OCI-LY1 (cell line): Measurements from ENCODE around the gene RASAL3.

Experiments
- CTCF ChIP-seq: fragments of 200-600 bp; sonication (generic), shearing (Covaris generic); IDR thresholded peaks from 2 replicates; pipeline ENCODE4 v1.5.1; 2017; ENCODE audit warnings: mild to moderate bottlenecking, antibody characterized with exemption, low read length, moderate library complexity, mixed read lengths
- EZH2 ChIP-seq: fragments of 200-600 bp; sonication (generic), shearing (Covaris generic); IDR thresholded peaks from 2 replicates; pipeline ENCODE4 v1.8.0; 2017; ENCODE audit warnings: borderline replicate concordance, mixed run types, mild to moderate bottlenecking, antibody characterized with exemption, low read length, moderate library complexity, mixed read lengths

GRCh38 chr19:15448778-15449619, 15.3 kb downstream of the RASAL3 start:
- TF ChIP-seq EZH2: no peak
- TF ChIP-seq CTCF: no peak
